ENCODE results near the gene FMNL3. TPM values are rescaled to one million over a fixed set of nuclear protein-coding genes. Genes with fewer than 3 reads are reported as not detected.
A peak's percentile ranks its signal among the peaks of the same experiment; 100 is the strongest.

The FMNL3 gene
- total RNA-seq, 1 donor from 2014 or later: 17.3 TPM

DNA sequence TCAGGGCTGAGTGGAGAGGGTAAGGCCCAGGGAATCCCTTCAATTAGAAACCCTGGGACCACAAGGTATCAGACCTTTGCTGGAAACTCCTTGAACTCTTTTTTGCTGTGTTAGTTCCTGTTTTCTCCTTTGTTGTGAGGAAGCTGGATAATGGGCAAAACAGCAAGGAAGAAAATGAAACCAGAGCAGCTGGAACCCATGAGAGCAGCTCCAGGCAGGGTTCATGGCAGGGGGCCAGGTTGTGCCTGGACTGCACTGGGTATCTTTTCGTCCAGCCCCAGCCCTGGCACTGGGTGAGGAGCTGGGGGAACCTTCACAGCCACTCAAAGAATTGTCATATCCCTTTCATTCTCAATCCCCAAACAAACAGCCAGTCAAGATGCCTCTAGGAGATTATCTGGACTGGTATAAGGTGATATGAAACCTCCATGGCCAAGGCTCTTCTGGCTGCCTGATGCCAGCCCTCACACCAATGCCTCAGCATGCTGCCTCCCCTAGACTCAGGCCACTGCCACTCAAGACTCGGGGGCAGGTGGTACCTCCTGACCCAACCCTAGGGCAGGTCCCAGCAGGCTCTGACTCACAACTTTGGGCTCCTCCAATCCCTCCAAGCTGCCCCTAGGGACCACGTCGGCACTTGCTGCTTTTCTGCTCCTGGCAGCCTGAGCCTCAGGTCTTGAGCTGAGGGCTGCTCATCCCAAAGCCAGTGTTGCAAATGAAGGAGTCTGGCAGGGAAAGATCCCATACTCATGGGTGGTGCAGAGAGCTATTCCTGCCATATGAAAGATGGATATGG is 118.3 kb downstream of the FMNL3 start:
- Histone ChIP-seq H3F3A (ENCODE audit: low read depth) (no peaks in the 10 kb centered on the region), H3K36me3 (no peaks in the 10 kb centered on the region), H3K9ac (no peak overlapping the region), H3K27me3 (no peaks in the 10 kb centered on the region), H3K4me1 (no peaks in the 10 kb centered on the region), H3K79me2 (ENCODE audit: low read depth) (no peaks in the 10 kb centered on the region), H2AFZ (replicated peaks) (no peak overlapping the region), H3K4me3 (no peak overlapping the region), H4K20me1 (ENCODE audit: low read depth) (no peaks in the 10 kb centered on the region), H3K27ac (no peak overlapping the region), H3K9me3 (ENCODE audit: low read depth) (no peaks in the 10 kb centered on the region), H3K4me2 (no peak overlapping the region)
- Mint-ChIP-seq H3K4me1 (no peaks in the 10 kb centered on the region), H3K36me3 (peaks cover 13% of the 10 kb centered on the region), H3K27ac (no peak overlapping the region), H3K4me3 (no peak overlapping the region), H3K9me3 (peaks cover 2% of the 10 kb centered on the region), H3K27me3 (ENCODE audit: insufficient read depth, low read depth) (peaks cover 3% of the 10 kb centered on the region)
- no peak for DNase-seq (ENCODE audit: low spot score)
- TF ChIP-seq EZH2 (IDR thresholded peaks at IDR 0.05) (no peak), EZH2phosphoT487 (IDR thresholded peaks at IDR 0.05) (no peak)
- TF ChIP-seq, protein P1, sequence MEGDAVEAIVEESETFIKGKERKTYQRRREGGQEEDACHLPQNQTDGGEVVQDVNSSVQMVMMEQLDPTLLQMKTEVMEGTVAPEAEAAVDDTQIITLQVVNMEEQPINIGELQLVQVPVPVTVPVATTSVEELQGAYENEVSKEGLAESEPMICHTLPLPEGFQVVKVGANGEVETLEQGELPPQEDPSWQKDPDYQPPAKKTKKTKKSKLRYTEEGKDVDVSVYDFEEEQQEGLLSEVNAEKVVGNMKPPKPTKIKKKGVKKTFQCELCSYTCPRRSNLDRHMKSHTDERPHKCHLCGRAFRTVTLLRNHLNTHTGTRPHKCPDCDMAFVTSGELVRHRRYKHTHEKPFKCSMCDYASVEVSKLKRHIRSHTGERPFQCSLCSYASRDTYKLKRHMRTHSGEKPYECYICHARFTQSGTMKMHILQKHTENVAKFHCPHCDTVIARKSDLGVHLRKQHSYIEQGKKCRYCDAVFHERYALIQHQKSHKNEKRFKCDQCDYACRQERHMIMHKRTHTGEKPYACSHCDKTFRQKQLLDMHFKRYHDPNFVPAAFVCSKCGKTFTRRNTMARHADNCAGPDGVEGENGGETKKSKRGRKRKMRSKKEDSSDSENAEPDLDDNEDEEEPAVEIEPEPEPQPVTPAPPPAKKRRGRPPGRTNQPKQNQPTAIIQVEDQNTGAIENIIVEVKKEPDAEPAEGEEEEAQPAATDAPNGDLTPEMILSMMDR (IDR thresholded peaks at IDR 0.05): no peak

DNA sequence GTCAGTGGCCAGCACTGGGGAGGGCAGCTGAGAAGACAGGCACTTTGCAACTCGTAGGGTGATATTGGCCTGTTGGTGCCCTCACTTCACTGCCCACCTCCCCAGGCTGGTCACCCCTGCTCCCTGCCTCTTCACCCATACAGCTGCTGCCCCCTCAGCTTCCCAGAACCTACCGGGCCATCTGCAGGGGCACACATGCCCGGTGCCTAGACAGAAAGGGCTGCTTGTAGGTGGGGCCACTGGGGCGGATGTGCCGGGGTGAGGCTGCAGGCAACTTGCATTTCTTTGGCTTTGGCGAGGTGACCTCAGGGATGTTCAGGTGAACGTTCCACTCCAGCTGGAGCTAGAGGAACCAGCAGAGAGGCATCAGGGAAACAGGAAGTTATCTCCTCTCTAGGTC is 118.9 kb downstream of the FMNL3 start:
- DNase-seq (ENCODE audit: low spot score): no peak

DNA sequence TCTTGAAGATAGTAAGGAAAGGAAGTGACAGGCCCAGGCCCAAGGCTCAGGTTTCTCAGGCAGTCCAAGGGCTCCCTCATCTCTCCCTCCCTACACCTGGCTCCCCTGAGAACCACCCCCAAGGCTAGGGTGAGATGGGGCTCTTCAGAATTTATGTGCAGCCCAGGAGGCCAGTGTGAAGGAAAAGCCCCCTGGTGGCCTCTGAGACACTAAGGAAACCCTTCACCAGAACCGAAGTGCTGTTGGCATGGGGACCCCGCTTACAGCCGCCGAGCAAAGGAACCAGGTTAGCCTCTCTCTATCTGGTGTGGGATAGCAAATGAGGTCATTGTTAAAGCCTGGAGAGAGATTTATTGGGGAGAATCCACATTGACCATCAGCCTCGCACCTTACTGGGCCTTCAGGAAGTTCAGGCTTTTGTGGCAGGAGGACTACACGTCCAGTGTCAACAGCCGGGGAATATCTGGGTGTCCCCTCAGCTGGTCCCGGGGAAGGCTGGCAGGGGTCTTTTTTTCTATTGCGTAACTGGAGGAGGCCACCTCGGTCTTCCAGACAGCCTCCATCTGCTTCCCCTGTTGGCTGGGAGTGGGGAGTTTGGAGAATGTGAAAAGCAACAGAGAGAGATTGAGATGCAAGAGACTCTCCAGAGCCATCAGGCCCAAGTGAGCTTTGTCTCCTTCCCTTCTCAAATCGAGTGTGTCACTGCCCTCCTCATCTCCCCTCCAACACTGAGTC is 119.9 kb downstream of the FMNL3 start:
- Histone ChIP-seq H3K9me3 (ENCODE audit: low read depth) (no peaks in the 10 kb centered on the region), H3F3A (ENCODE audit: low read depth) (no peaks in the 10 kb centered on the region), H3K27me3 (no peaks in the 10 kb centered on the region), H3K27ac (no peak overlapping the region), H3K4me2 (no peak overlapping the region), H3K4me1 (no peaks in the 10 kb centered on the region), H2AFZ (replicated peaks) (no peak overlapping the region), H3K79me2 (ENCODE audit: low read depth) (peaks cover under 1% of the 10 kb centered on the region), H3K36me3 (no peaks in the 10 kb centered on the region), H3K9ac (no peak overlapping the region), H4K20me1 (ENCODE audit: low read depth) (peaks cover 2% of the 10 kb centered on the region), H3K4me3 (no peak overlapping the region)
- H3K4me1 Mint-ChIP-seq: peaks cover under 1% of the 10 kb centered on the region
- H3K27ac Mint-ChIP-seq: no peak overlapping the region
- peaks cover 12% of the 10 kb centered on the region for H3K36me3 Mint-ChIP-seq
- TF ChIP-seq EZH2 (IDR thresholded peaks at IDR 0.05): no peak
- TF ChIP-seq, protein P1 (IDR thresholded peaks at IDR 0.05): peak; percentile 7
- H3K4me3 Mint-ChIP-seq: no peak overlapping the region
- H3K9me3 Mint-ChIP-seq: peaks cover 2% of the 10 kb centered on the region
- H3K27me3 Mint-ChIP-seq (ENCODE audit: insufficient read depth, low read depth): peaks cover 3% of the 10 kb centered on the region
- DNase-seq (ENCODE audit: low spot score): no peak

More for the DNA sequence above, 118.9 kb downstream of the FMNL3 start:
- Mint-ChIP-seq H3K27me3 (ENCODE audit: insufficient read depth, low read depth) (peaks cover 3% of the 10 kb centered on the region), H3K27ac (no peak overlapping the region), H3K4me3 (no peak overlapping the region), H3K9me3 (peaks cover 2% of the 10 kb centered on the region), H3K4me1 (no peaks in the 10 kb centered on the region), H3K36me3 (peaks cover 12% of the 10 kb centered on the region)
- H4K20me1 ChIP-seq (ENCODE audit: low read depth): no peaks in the 10 kb centered on the region
- H3K27me3 ChIP-seq: no peaks in the 10 kb centered on the region
- no peak overlapping the region for H3K27ac ChIP-seq
- H3K9ac ChIP-seq: no peak overlapping the region
- H3K4me2 ChIP-seq: no peak overlapping the region
- H2AFZ ChIP-seq (replicated peaks): no peak overlapping the region
- no peaks in the 10 kb centered on the region for H3K36me3 ChIP-seq
- H3K4me3 ChIP-seq: no peak overlapping the region
- no peaks in the 10 kb centered on the region for H3K9me3 ChIP-seq (ENCODE audit: low read depth)
- H3K4me1 ChIP-seq: no peaks in the 10 kb centered on the region
- TF ChIP-seq, protein P1 (IDR thresholded peaks at IDR 0.05): no peak
- no peak for TF ChIP-seq EZH2 (IDR thresholded peaks at IDR 0.05)
- no peak for TF ChIP-seq EZH2phosphoT487 (IDR thresholded peaks at IDR 0.05)
- no peaks in the 10 kb centered on the region for H3F3A ChIP-seq (ENCODE audit: low read depth)
- no peaks in the 10 kb centered on the region for H3K79me2 ChIP-seq (ENCODE audit: low read depth)

Small RNAs within 50 kb of the gene (small RNA-seq; reads per million reads assigned to genes)
- gene AC020612.2 (not detected), gene HIGD1AP9 (not detected), gene POLR2KP1 (not detected), gene RNU6-834P (not detected)

Other genes with a start within 250 kb of the FMNL3 start
- gene KCNH3, start 168.4 kb downstream of the FMNL3 start, total RNA-seq (ENCODE audit: low replicate concordance): 0.19 TPM in 1 of 2 replicates, not detected in the other
- 62.4 and 91.5 TPM in 2 replicates for gene MCRS1, start 139.3 kb downstream of the FMNL3 start, total RNA-seq (ENCODE audit: low replicate concordance)
- 0.25 TPM in 1 of 2 replicates, not detected in the other for gene FAM186B, start 101.8 kb downstream of the FMNL3 start, total RNA-seq (ENCODE audit: low replicate concordance)
- 18.1 and 30.5 TPM in 2 replicates for gene PRPF40B, start 83.8 kb downstream of the FMNL3 start, total RNA-seq (ENCODE audit: low replicate concordance)
- 256 and 318 TPM in 2 replicates for gene TMBIM6, start 34.2 kb upstream of the FMNL3 start, total RNA-seq (ENCODE audit: low replicate concordance)
- gene NCKAP5L, start 121.0 kb upstream of the FMNL3 start, total RNA-seq (ENCODE audit: low replicate concordance): 5.6 and 19.0 TPM in 2 replicates
- 3.8 and 5.3 TPM in 2 replicates for gene BCDIN3D, start 135.7 kb upstream of the FMNL3 start, total RNA-seq (ENCODE audit: low replicate concordance)
- gene FAIM2, start 196.5 kb upstream of the FMNL3 start, total RNA-seq (ENCODE audit: low replicate concordance): 0.39 and 1.2 TPM in 2 replicates
- gene AQP2, start 243.3 kb upstream of the FMNL3 start, total RNA-seq (ENCODE audit: low replicate concordance): not detected in 2 replicates

All from neural progenitor cell (in vitro differentiated cells).